ENCODE results near the gene TEAD1. TPM values are rescaled to one million over a fixed set of nuclear protein-coding genes. Genes with fewer than 3 reads are reported as not detected.

Gene TEAD1
- total RNA-seq, 4 donors from 2014 or later, result 45.7 to 88.7 (median 71.4) TPM

DNA sequence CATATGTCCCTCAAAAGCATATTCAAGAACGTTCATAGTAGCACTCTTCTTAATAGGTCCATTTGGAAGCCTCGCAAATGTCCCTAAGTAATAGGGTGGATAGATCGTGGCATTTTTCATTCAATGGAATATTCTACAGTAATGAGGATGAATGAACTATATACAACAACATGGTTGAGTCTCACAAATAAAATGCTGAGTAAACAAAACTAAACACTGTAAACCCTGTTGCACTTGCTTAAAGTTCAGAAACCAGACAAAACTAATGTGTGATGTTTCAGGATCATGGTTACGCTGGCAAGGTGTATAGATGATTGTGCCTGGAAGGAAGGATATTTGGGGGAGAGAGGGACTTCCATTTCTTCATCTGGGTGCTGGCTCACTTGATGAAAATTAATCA lies 244.4 kb downstream of the TEAD1 start:
- 93 to 95% methylated on average over 4 of the region's 4 CpGs for WGBS, 2 donors
- no peak for DNase-seq (ENCODE audit: low spot score in 2 of 2)
- H3K4me3 ChIP-seq (ENCODE audit: low read depth, poor library complexity, severe bottlenecking), result no peak overlapping the region
- no peak for TF ChIP-seq POLR2A (IDR thresholded peaks at IDR 0.05)
- TF ChIP-seq, protein P1, sequence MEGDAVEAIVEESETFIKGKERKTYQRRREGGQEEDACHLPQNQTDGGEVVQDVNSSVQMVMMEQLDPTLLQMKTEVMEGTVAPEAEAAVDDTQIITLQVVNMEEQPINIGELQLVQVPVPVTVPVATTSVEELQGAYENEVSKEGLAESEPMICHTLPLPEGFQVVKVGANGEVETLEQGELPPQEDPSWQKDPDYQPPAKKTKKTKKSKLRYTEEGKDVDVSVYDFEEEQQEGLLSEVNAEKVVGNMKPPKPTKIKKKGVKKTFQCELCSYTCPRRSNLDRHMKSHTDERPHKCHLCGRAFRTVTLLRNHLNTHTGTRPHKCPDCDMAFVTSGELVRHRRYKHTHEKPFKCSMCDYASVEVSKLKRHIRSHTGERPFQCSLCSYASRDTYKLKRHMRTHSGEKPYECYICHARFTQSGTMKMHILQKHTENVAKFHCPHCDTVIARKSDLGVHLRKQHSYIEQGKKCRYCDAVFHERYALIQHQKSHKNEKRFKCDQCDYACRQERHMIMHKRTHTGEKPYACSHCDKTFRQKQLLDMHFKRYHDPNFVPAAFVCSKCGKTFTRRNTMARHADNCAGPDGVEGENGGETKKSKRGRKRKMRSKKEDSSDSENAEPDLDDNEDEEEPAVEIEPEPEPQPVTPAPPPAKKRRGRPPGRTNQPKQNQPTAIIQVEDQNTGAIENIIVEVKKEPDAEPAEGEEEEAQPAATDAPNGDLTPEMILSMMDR (IDR thresholded peaks at IDR 0.05), result no peak
- intact Hi-C loops (cut with DNase I; ENCODE audit: low total_unique reads), result no loop called here

DNA sequence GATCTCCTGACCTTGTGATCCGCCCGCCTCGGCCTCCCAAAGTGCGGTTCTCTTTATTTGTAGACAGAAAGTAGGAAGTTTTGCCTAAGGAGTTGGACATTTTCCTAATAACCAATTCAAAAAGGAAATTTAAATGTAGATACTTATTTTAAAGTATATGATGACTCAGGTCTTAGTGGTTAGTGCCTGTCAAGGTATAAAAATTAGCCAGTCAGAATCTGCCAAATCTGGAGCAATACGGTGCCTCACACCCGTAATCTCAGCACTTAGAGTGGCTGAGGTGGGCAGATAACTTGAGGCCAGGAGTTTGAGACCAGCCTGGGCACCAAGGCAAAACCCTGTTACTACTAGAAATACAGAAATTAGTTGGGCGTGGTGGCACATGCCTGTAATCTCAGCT lies 248.2 kb downstream of the TEAD1 start:
- 87 to 96% methylated on average over 7 of the region's 7 CpGs for WGBS, 2 donors
- TF ChIP-seq, protein P1 (IDR thresholded peaks at IDR 0.05), result no peak
- TF ChIP-seq POLR2A (IDR thresholded peaks at IDR 0.05), result no peak
- intact Hi-C loops (cut with DNase I; ENCODE audit: low total_unique reads), result no loop called here
- H3K4me3 ChIP-seq (ENCODE audit: low read depth, poor library complexity, severe bottlenecking), result no peak overlapping the region
- no peak for DNase-seq (ENCODE audit: low spot score in 2 of 2)

- 86 to 90% methylated on average over 12 of the region's 12 CpGs for WGBS, 2 donors
- no peak for TF ChIP-seq POLR2A (IDR thresholded peaks at IDR 0.05)
- TF ChIP-seq, protein P1 (IDR thresholded peaks at IDR 0.05), result no peak
- DNase-seq (ENCODE audit: low spot score in 2 of 2), result no peak
- intact Hi-C loops (cut with DNase I; ENCODE audit: low total_unique reads), result no loop called here
- no peak overlapping the region for H3K4me3 ChIP-seq (ENCODE audit: low read depth, poor library complexity, severe bottlenecking)
Measured at GRCh38 chr11:12922980-12923507, 248.8 kb downstream of the TEAD1 start.

GRCh38 chr11:12924650-12925049 lies 250.4 kb downstream of the TEAD1 start:
- WGBS, 2 donors, result 89 to 94% methylated on average over 3 of the region's 3 CpGs
- DNase-seq (ENCODE audit: low spot score in 2 of 2), result no peak
- TF ChIP-seq, protein P1 (IDR thresholded peaks at IDR 0.05), result no peak
- H3K4me3 ChIP-seq (ENCODE audit: low read depth, poor library complexity, severe bottlenecking), result no peak overlapping the region
- intact Hi-C loops (cut with DNase I; ENCODE audit: low total_unique reads), result no loop called here

DNA sequence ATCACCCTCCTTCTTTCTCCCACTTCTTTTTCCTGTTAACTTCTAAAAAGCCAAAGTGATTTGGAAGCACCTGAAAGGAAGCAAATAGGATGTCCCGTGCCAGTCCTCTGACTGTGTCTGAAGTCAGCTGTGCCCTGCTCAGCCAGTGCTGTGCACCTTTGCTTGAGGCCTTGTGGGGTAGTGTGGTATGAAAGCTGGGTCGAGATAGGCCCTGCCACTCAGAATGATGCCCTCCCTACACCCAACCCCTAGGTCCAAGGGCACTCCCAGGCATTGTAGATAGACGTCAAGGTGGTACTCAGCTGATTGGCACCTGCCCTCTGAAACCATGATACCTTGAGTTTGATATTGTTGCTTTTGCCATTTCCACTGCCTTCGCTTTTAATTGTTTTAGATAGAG lies 251.3 kb downstream of the TEAD1 start:
- intact Hi-C loops (cut with DNase I; ENCODE audit: low total_unique reads), result no loop called here
- 69 to 81% methylated on average over 4 of the region's 4 CpGs for WGBS, 2 donors
- TF ChIP-seq, protein P1 (IDR thresholded peaks at IDR 0.05), result no peak
- no peak for TF ChIP-seq POLR2A (IDR thresholded peaks at IDR 0.05)
- DNase-seq (ENCODE audit: low spot score in 2 of 2), result no peak
- no peak overlapping the region for H3K4me3 ChIP-seq (ENCODE audit: low read depth, poor library complexity, severe bottlenecking)

DNA sequence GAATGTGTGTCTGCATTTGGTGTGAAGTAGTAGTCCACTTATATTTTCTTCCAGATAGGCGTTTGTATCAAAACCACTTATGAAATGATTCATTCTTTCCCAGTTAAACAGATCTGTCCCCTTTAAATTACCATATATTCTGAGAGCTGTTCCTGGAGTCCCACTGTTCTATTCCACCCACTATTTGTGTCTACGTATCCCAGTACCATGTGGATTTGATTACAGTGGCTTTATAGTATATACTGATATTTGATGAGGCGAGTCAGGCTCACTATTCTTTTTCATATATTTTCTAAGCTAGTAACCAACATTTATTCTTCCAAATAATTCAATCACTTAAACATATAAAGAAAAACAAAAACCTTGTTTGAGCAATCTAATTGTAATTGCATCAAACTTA lies 253.0 kb downstream of the TEAD1 start:
- no peak for DNase-seq (ENCODE audit: low spot score in 2 of 2)
- no peak overlapping the region for H3K4me3 ChIP-seq (ENCODE audit: low read depth, poor library complexity, severe bottlenecking)
- intact Hi-C loops (cut with DNase I; ENCODE audit: low total_unique reads), result no loop called here
- WGBS, 2 donors, result 75 to 78% methylated on average over 3 of the region's 3 CpGs
- TF ChIP-seq, protein P1 (IDR thresholded peaks at IDR 0.05), result no peak
- no peak for TF ChIP-seq POLR2A (IDR thresholded peaks at IDR 0.05)
